OCI-LY1 (cell line): ENCODE data around the gene IGSF22.

Experiments
- H2AFZ ChIP-seq: fragments of 200-600 bp; sonication (generic), shearing (Covaris generic); 2 replicates; pipeline ENCODE4 v1.6.0; 2014; ENCODE audit warnings: antibody characterized with exemption, mild to moderate bottlenecking, low read length
- H3F3A ChIP-seq: fragments of 200-600 bp; sonication (generic), shearing (Covaris generic); 2 replicates; pipeline ENCODE4 v1.6.0; 2014; ENCODE audit warnings: mild to moderate bottlenecking, antibody characterized with exemption, low read length, moderate library complexity; ENCODE audit not compliant: insufficient read depth
- H3K27ac ChIP-seq: fragments of 200-600 bp; sonication (generic); 2 replicates; pipeline ENCODE4 v1.5.1; 2014; ENCODE audit warnings: low read length, mixed run types, mild to moderate bottlenecking, low read depth; ENCODE audit not compliant: poor library complexity, severe bottlenecking
- H3K27me3 ChIP-seq: fragments of 200-600 bp; sonication (generic); 2 replicates; pipeline ENCODE4 v1.6.0; 2014; ENCODE audit warnings: antibody characterized with exemption, mild to moderate bottlenecking, low read length, moderate library complexity; ENCODE audit not compliant: insufficient read depth
- H3K36me3 ChIP-seq: fragments of 200-600 bp; sonication (generic); 2 replicates; pipeline ENCODE4 v1.6.1; 2014; ENCODE audit warnings: mild to moderate bottlenecking, antibody characterized with exemption, low read length, moderate library complexity, mixed read lengths; ENCODE audit not compliant: insufficient read depth
- H3K4me1 ChIP-seq: fragments of 200-600 bp; sonication (generic); 2 replicates; pipeline ENCODE4 v1.5.1; 2014; ENCODE audit warnings: mild to moderate bottlenecking, low read length, moderate library complexity; ENCODE audit not compliant: insufficient read depth, severe bottlenecking
- H3K4me2 ChIP-seq: fragments of 200-600 bp; sonication (generic), shearing (Covaris generic); 2 replicates; pipeline ENCODE4 v1.6.1; 2014; ENCODE audit warnings: low read length
- H3K4me3 ChIP-seq: fragments of 200-600 bp; sonication (generic); 2 replicates; pipeline ENCODE4 v1.5.1; 2014; ENCODE audit warnings: low read length, low read depth, mild to moderate bottlenecking, mixed read lengths; ENCODE audit not compliant: poor library complexity, severe bottlenecking
- H3K79me2 ChIP-seq: fragments of 200-600 bp; shearing (Covaris generic); 2 replicates; pipeline ENCODE4 v1.6.1; 2016; ENCODE audit warnings: mixed run types, low read length, mixed read lengths; ENCODE audit not compliant: insufficient read depth
- H3K9ac ChIP-seq: fragments of 200-600 bp; sonication (generic), shearing (Covaris generic); 2 replicates; pipeline ENCODE4 v1.6.1; 2014; ENCODE audit warnings: mild to moderate bottlenecking, low read length, mixed read lengths
- H3K9me2 ChIP-seq: fragments of 200-600 bp; sonication (generic), shearing (Covaris generic); 2 replicates; pipeline ENCODE4 v1.6.1; 2014; ENCODE audit warnings: low read depth, mild to moderate bottlenecking, low read length, mixed read lengths
- H3K9me3 ChIP-seq: fragments of 200-600 bp; shearing (Covaris generic); 2 replicates; pipeline ENCODE4 v1.6.1; 2014; ENCODE audit warnings: low read length, mixed read lengths
- H4K20me1 ChIP-seq: fragments of 200-600 bp; sonication (generic), shearing (Covaris generic); 2 replicates; pipeline ENCODE4 v1.6.0; 2016; ENCODE audit warnings: mild to moderate bottlenecking, low read length; ENCODE audit not compliant: insufficient read depth
- EZH2 ChIP-seq: fragments of 200-600 bp; sonication (generic), shearing (Covaris generic); IDR thresholded peaks from 2 replicates; pipeline ENCODE4 v1.8.0; 2017; ENCODE audit warnings: borderline replicate concordance, mixed run types, mild to moderate bottlenecking, antibody characterized with exemption, low read length, moderate library complexity, mixed read lengths
- TF ChIP-seq, protein P1 (sequence below): fragments of 200-600 bp; sonication (generic), shearing (Covaris generic); IDR thresholded peaks from 2 replicates; pipeline ENCODE4 v1.5.1; 2017; ENCODE audit warnings: mild to moderate bottlenecking, antibody characterized with exemption, low read length, moderate library complexity, mixed read lengths

The IGSF22 gene

DNA sequence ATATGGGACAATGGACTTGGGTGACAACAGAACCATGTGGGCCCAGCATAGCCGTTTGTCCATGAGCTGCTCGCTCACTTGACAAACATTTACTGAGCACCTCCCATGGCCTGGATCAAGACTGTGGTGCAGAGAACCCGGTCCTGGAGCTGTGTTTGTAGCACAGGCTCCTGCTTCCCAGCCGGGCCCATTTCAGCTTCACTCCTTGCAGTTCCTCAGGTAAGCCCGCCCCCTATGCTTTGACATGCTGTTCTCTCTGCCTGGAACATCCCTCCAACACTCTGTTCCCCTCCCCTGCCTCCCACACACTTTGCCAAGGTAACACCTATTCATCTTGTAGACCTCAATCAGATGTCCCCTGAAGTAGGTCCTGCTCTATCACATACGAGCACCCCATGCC lies 19.3 kb upstream of the IGSF22 start:
- Histone ChIP-seq H3K9me2 (no peaks in the 10 kb centered on the region), H3K4me2 (no peak overlapping the region), H3K4me1 (no peaks in the 10 kb centered on the region), H4K20me1 (no peaks in the 10 kb centered on the region), H3F3A (no peaks in the 10 kb centered on the region), H3K27me3 (0 out of 2 replicates have a peak, but pooled peaks cover 6% of the 10 kb centered on the region), H3K27ac (no peak overlapping the region), H3K36me3 (no peaks in the 10 kb centered on the region), H3K79me2 (no peaks in the 10 kb centered on the region), H3K9ac (no peak overlapping the region), H3K9me3 (no peaks in the 10 kb centered on the region), H3K4me3 (no peak overlapping the region), H2AFZ (no peak overlapping the region)
- TF ChIP-seq, protein P1, sequence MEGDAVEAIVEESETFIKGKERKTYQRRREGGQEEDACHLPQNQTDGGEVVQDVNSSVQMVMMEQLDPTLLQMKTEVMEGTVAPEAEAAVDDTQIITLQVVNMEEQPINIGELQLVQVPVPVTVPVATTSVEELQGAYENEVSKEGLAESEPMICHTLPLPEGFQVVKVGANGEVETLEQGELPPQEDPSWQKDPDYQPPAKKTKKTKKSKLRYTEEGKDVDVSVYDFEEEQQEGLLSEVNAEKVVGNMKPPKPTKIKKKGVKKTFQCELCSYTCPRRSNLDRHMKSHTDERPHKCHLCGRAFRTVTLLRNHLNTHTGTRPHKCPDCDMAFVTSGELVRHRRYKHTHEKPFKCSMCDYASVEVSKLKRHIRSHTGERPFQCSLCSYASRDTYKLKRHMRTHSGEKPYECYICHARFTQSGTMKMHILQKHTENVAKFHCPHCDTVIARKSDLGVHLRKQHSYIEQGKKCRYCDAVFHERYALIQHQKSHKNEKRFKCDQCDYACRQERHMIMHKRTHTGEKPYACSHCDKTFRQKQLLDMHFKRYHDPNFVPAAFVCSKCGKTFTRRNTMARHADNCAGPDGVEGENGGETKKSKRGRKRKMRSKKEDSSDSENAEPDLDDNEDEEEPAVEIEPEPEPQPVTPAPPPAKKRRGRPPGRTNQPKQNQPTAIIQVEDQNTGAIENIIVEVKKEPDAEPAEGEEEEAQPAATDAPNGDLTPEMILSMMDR: no peak
- TF ChIP-seq EZH2: no peak

DNA sequence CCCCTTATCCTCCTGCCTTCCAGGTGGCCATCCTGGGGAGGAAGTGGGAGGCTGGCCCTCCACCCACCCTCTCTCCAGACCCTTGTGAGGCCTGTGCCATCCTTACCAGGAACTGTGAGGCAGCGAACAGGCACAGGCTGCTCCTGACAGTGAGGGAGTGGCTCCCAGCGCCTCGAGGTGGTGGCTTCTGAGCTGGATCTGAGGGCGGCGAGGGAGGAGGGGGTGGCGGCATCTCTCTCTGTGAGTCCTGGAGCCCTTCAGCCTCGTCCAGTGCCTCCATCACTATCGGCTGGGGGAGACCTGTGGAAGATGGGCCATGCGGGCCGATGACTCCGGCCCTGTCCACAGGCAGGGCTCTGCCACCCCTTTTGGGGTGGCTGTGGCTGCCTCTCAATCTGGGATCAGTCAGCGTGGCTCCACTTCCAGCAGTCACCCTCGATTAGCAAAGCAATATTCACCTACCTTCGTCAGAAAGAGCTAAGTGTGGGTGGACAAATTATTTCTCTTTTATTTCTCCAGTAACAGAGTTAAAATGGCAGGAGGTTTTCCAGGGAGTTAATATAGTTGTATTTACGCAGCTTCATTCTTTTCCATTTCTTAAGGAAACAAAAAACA lies 18.0 kb upstream of the IGSF22 start:
- Histone ChIP-seq H3F3A (no peaks in the 10 kb centered on the region), H2AFZ (no peak overlapping the region), H3K36me3 (no peaks in the 10 kb centered on the region), H3K9me2 (no peaks in the 10 kb centered on the region), H3K4me3 (no peak overlapping the region), H3K4me1 (no peaks in the 10 kb centered on the region), H3K79me2 (no peaks in the 10 kb centered on the region), H3K9me3 (no peaks in the 10 kb centered on the region), H3K4me2 (no peak overlapping the region), H4K20me1 (no peaks in the 10 kb centered on the region), H3K27me3 (0 out of 2 replicates have a peak, but pooled peaks cover 6% of the 10 kb centered on the region), H3K9ac (no peak overlapping the region), H3K27ac (no peak overlapping the region)
- TF ChIP-seq, protein P1: no peak
- TF ChIP-seq EZH2: no peak

DNA sequence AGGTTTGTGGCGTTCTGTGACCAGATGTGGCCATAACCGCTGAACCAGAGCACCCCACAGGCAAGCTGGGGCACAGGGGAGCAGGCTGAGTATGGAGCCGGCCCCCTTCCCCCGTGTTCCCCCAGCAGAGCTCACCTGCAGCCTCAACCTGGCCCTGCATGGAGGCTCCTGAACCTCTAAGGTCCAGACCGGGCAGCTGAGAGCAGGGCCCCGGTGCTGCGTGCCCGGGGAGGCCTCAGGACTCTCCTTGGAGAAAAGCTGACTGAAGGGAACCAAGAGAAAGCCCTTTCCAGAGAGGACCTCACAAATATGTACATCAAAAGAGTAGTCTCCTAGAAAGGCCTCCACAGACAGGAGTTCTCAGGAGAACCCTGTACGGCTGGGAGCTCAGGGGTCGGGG lies 17.4 kb upstream of the IGSF22 start:
- Histone ChIP-seq H3K79me2 (no peaks in the 10 kb centered on the region), H3K4me3 (no peak overlapping the region), H3K9me2 (no peaks in the 10 kb centered on the region), H3K4me1 (no peaks in the 10 kb centered on the region), H3K9me3 (no peaks in the 10 kb centered on the region), H3K36me3 (no peaks in the 10 kb centered on the region), H3K27me3 (0 out of 2 replicates have a peak, but pooled peaks cover 6% of the 10 kb centered on the region), H3K27ac (no peak overlapping the region), H2AFZ (no peak overlapping the region), H3K4me2 (no peak overlapping the region), H3F3A (no peaks in the 10 kb centered on the region), H4K20me1 (no peaks in the 10 kb centered on the region), H3K9ac (no peak overlapping the region)
- TF ChIP-seq, protein P1: no peak
- TF ChIP-seq EZH2: no peak
